HG02763 (cell line): ENCODE results near the gene TUBA3E.
"Not testable (repeated sequence)": the region's sequence is repeated elsewhere in the genome, so short reads cannot be mapped to it uniquely, and the experiment has no call there.

Experiments used
- ATAC-seq: cut with Tn5 transposase; IDR thresholded peaks from one replicate; pipeline ENCODE4 v1.9.1; 2021; ENCODE audit warnings: mild to moderate bottlenecking, moderate library complexity; ENCODE audit not compliant: unreplicated experiment

The TUBA3E gene

GRCh38 chr2:130165293-130166016 lies 32.8 kb downstream of the TUBA3E start:
- no peak for ATAC-seq

- ATAC-seq, result no peak
These were observed 35.3 kb downstream of the TUBA3E start for GRCh38 chr2:130162968-130163367.

GRCh38 chr2:130162486-130162885 lies 35.8 kb downstream of the TUBA3E start:
- not testable (repeated sequence) for ATAC-seq

GRCh38 chr2:130160838-130161705 lies 37.2 kb downstream of the TUBA3E start:
- ATAC-seq, result not testable (repeated sequence)

GRCh38 chr2:130160131-130160530 lies 38.1 kb downstream of the TUBA3E start:
- ATAC-seq, result no peak

GRCh38 chr2:130159376-130159775 lies 38.9 kb downstream of the TUBA3E start:
- not testable (repeated sequence) for ATAC-seq

- no peak for ATAC-seq
These were observed 39.6 kb downstream of the TUBA3E start for GRCh38 chr2:130158631-130159030.

GRCh38 chr2:130157825-130158514 lies 40.3 kb downstream of the TUBA3E start:
- ATAC-seq, result peak; percentile 89

- peak; percentile 34 for ATAC-seq
These were observed 40.9 kb downstream of the TUBA3E start for GRCh38 chr2:130157354-130157753.

GRCh38 chr2:130156624-130157004 lies 41.6 kb downstream of the TUBA3E start:
- ATAC-seq, result no peak

- ATAC-seq, result not testable (repeated sequence)
These were observed 42.1 kb downstream of the TUBA3E start for GRCh38 chr2:130155956-130156623.

- no peak for ATAC-seq
These were observed 43.2 kb downstream of the TUBA3E start for GRCh38 chr2:130154773-130155765.

GRCh38 chr2:130154423-130154770 lies 43.8 kb downstream of the TUBA3E start:
- not testable (repeated sequence) for ATAC-seq

GRCh38 chr2:130153721-130154422 lies 44.4 kb downstream of the TUBA3E start:
- not testable (repeated sequence) for ATAC-seq

GRCh38 chr2:130152816-130153595 lies 45.2 kb downstream of the TUBA3E start:
- ATAC-seq, result no peak

- ATAC-seq, result not testable (repeated sequence)
These were observed 46.0 kb downstream of the TUBA3E start for GRCh38 chr2:130152136-130152815.

- not testable (repeated sequence) for ATAC-seq
These were observed 47.1 kb downstream of the TUBA3E start for GRCh38 chr2:130151145-130151512.
